ENCODE results near the gene LAMA5.

LAMA5 gene

GRCh38 chr20:62339647-62340062, 27.5 kb downstream of the LAMA5 start:
- DNase-seq = no peak

- DNase-seq = no peak
These were observed 28.9 kb downstream of the LAMA5 start for GRCh38 chr20:62338294-62338620.

GRCh38 chr20:62337558-62338293, 29.4 kb downstream of the LAMA5 start:
- DNase-seq = no peak

GRCh38 chr20:62336775-62337557, 30.1 kb downstream of the LAMA5 start:
- no peak for DNase-seq

- DNase-seq = no peak
These were observed 30.8 kb downstream of the LAMA5 start for GRCh38 chr20:62336329-62336728.

- no peak for DNase-seq
These were observed 31.6 kb downstream of the LAMA5 start for GRCh38 chr20:62335532-62335931.

- no peak for DNase-seq
These were observed 32.2 kb downstream of the LAMA5 start for GRCh38 chr20:62334881-62335280.

- DNase-seq = no peak
These were observed 33.1 kb downstream of the LAMA5 start for GRCh38 chr20:62333820-62334595.

GRCh38 chr20:62332989-62333819, 33.9 kb downstream of the LAMA5 start:
- no peak for DNase-seq

GRCh38 chr20:62332421-62332820, 34.7 kb downstream of the LAMA5 start:
- no peak for DNase-seq

- no peak for DNase-seq
These were observed 35.8 kb downstream of the LAMA5 start for GRCh38 chr20:62331347-62331746.

GRCh38 chr20:62330576-62331317, 36.4 kb downstream of the LAMA5 start:
- DNase-seq = no peak

- DNase-seq = no peak
These were observed 37.4 kb downstream of the LAMA5 start for GRCh38 chr20:62329389-62330377.

GRCh38 chr20:62328684-62329388, 38.3 kb downstream of the LAMA5 start:
- no peak for DNase-seq

GRCh38 chr20:62327726-62328495, 39.2 kb downstream of the LAMA5 start:
- DNase-seq = no peak

- DNase-seq = no peak
These were observed 40.0 kb downstream of the LAMA5 start for GRCh38 chr20:62326959-62327725.

- DNase-seq = no peak
These were observed 40.6 kb downstream of the LAMA5 start for GRCh38 chr20:62326559-62326958.

GRCh38 chr20:62325172-62325905, 41.8 kb downstream of the LAMA5 start:
- DNase-seq = no peak
